Activated naive CD8-positive, alpha-beta T cell treated with anti-CD3 and anti-CD28 coated beads for 36 hours (primary cell): ENCODE measurements around the gene GNB4. TPM values are rescaled to one million over a fixed set of nuclear protein-coding genes. Genes with fewer than 3 reads are reported as not detected.
A peak's percentile ranks its signal among the peaks of the same experiment; 100 is the strongest.

Source experiments
- DNase-seq: peaks from one replicate; pipeline ENCODE4 v3.0.0; 2021
- H3K27ac Mint-ChIP-seq: one replicate; pipeline ENCODE4 v1.8.0; 2022; ENCODE audit warnings: mild to moderate bottlenecking, moderate library complexity, mixed read lengths
- H3K27me3 Mint-ChIP-seq: one replicate; pipeline ENCODE4 v1.8.0; 2022; ENCODE audit warnings: mild to moderate bottlenecking, mixed read lengths
- H3K36me3 Mint-ChIP-seq: one replicate; pipeline ENCODE4 v1.8.0; 2021; ENCODE audit warnings: mild to moderate bottlenecking, mixed read lengths
- H3K4me1 Mint-ChIP-seq: one replicate; pipeline ENCODE4 v1.8.0; 2021; ENCODE audit warnings: mixed read lengths
- H3K4me3 Mint-ChIP-seq: one replicate; pipeline ENCODE4 v1.8.0; 2022; ENCODE audit warnings: mild to moderate bottlenecking, moderate library complexity, mixed read lengths
- H3K9me3 Mint-ChIP-seq: one replicate; pipeline ENCODE4 v1.8.0; 2022; ENCODE audit warnings: mixed read lengths
- total RNA-seq, 2 experiments: library from RNA; stranded (reverse); gene quantifications; one replicate each; pipeline ENCODE4 v1.2.3, GENCODE V29; 2021

GNB4 gene
- total RNA-seq, 2 experiments from 2014 or later, result 2.9 to 4.0 TPM

- Mint-ChIP-seq H3K4me3 (peak overlapping the region; percentile 92), H3K9me3 (no peaks in the 10 kb centered on the region), H3K27me3 (no peaks in the 10 kb centered on the region), H3K36me3 (peaks cover 13% of the 10 kb centered on the region), H3K4me1 (peaks cover 21% of the 10 kb centered on the region), H3K27ac (peak overlapping the region; percentile 76)
- no peak for DNase-seq
Measured at GRCh38 chr3:179348325-179349013, 102.8 kb downstream of the GNB4 start.

- Mint-ChIP-seq H3K36me3 (peaks cover 13% of the 10 kb centered on the region), H3K27ac (peak within 1 kb of the TSS; percentile 91), H3K4me3 (peak within 1 kb of the TSS; percentile 92), H3K9me3 (no peaks in the 10 kb centered on the region), H3K4me1 (peaks cover 21% of the 10 kb centered on the region), H3K27me3 (no peaks in the 10 kb centered on the region)
- peak; percentile 89 for DNase-seq
Measured at GRCh38 chr3:179347345-179348194, 103.7 kb downstream of the GNB4 start, which contains the start of gene MFN1. Gene MFN1, plus strand, starts transcription at chr3:179347709. Its CDS starts 1,143 bp downstream, at chr3:179348852.

Other genes with a start within 250 kb of the GNB4 start
- under 1 TPM; 0.72 to 0.74 TPM for gene KCNMB3, start 200.4 kb downstream of the GNB4 start, total RNA-seq
- gene ZNF639, start 128.4 kb downstream of the GNB4 start, total RNA-seq, result 10 to 100 TPM; 59.5 to 62.1 TPM
- gene MFN1, start 103.8 kb downstream of the GNB4 start, total RNA-seq, result 10 to 100 TPM; 29.5 to 32.0 TPM
- gene ACTL6A, start 111.5 kb upstream of the GNB4 start, total RNA-seq, result 10 to 100 TPM; 94.2 to 95.7 TPM
- 10 to 100 TPM; 69.4 to 70.4 TPM for gene MRPL47, start 153.2 kb upstream of the GNB4 start, total RNA-seq
- gene NDUFB5, start 153.3 kb upstream of the GNB4 start, total RNA-seq, result 100 to 1,000 TPM; 106 to 111 TPM
- 10 to 100 TPM; 11.6 to 11.9 TPM for gene USP13, start 201.6 kb upstream of the GNB4 start, total RNA-seq